Medulla oblongata (tissue), 1 donor: ENCODE measurements around the gene SDHAF3.
"Not testable (repeated sequence)": the region's sequence is repeated elsewhere in the genome, so short reads cannot be mapped to it uniquely, and the experiment has no call there.

Experiments
- DNase-seq: peaks from one replicate; pipeline ENCODE4 v3.0.0-alpha.2; 2015; ENCODE audit errors: extremely low spot score

The SDHAF3 gene

GRCh38 chr7:97117372-97118188 lies at the start of gene SDHAF3:
Gene SDHAF3 (plus strand): TSS chr7:97117698. CDS start chr7:97117724, 26 bp downstream.
- DNase-seq, result peak; percentile 96

- not testable (repeated sequence) for DNase-seq
These were observed 45.5 kb upstream of the SDHAF3 start for GRCh38 chr7:97072025-97072424.

- DNase-seq, result no peak
These were observed 41.6 kb upstream of the SDHAF3 start for GRCh38 chr7:97075928-97076327.

GRCh38 chr7:97078023-97078969 lies 39.2 kb upstream of the SDHAF3 start:
- no peak for DNase-seq

- no peak for DNase-seq
These were observed 38.2 kb upstream of the SDHAF3 start for GRCh38 chr7:97079300-97079699.

GRCh38 chr7:97081521-97082300 lies 35.8 kb upstream of the SDHAF3 start:
- no peak for DNase-seq

GRCh38 chr7:97088364-97088763 lies 29.1 kb upstream of the SDHAF3 start:
- DNase-seq, result no peak

GRCh38 chr7:97089771-97090170 lies 27.7 kb upstream of the SDHAF3 start:
- no peak for DNase-seq

GRCh38 chr7:97090761-97091353 lies 26.6 kb upstream of the SDHAF3 start:
- DNase-seq, result no peak

- peak; percentile 37 for DNase-seq
These were observed 23.1 kb upstream of the SDHAF3 start for GRCh38 chr7:97094284-97094930.

GRCh38 chr7:97096037-97096436 lies 21.5 kb upstream of the SDHAF3 start:
- DNase-seq, result no peak

GRCh38 chr7:97096661-97097060 lies 20.8 kb upstream of the SDHAF3 start:
- no peak for DNase-seq

GRCh38 chr7:97104719-97105238 lies 12.7 kb upstream of the SDHAF3 start:
- peak; percentile 90 for DNase-seq

- DNase-seq, result no peak
These were observed 10.2 kb upstream of the SDHAF3 start for GRCh38 chr7:97107192-97107800.

- peak; percentile 58 for DNase-seq
These were observed 1.2 kb upstream of the SDHAF3 start for GRCh38 chr7:97116308-97116707.

GRCh38 chr7:97117035-97117371 lies 495 bp upstream of the SDHAF3 start:
- no peak for DNase-seq

GRCh38 chr7:97118306-97118917 lies 914 bp downstream of the SDHAF3 start:
- no peak for DNase-seq

- DNase-seq, result no peak
These were observed 2.2 kb downstream of the SDHAF3 start for GRCh38 chr7:97119747-97120146.

- DNase-seq, result no peak
These were observed 3.4 kb downstream of the SDHAF3 start for GRCh38 chr7:97120713-97121457.
